NB4 (cell line): Measurements from ENCODE around the gene ADAM12.
A peak's percentile ranks its signal among the peaks of the same experiment; 100 is the strongest.
"Not testable (repeated sequence)": the region's sequence is repeated elsewhere in the genome, so short reads cannot be mapped to it uniquely, and the experiment has no call there.

Experiments
- DNase-seq: peaks from one replicate; pipeline ENCODE4 v3.0.0; 2010; ENCODE audit warnings: low read depth
- H3K4me3 ChIP-seq: one replicate; pipeline ENCODE4 v1.5.1; 2011; ENCODE audit warnings: mild to moderate bottlenecking, low read depth, low read length, moderate library complexity
- CTCF ChIP-seq: IDR thresholded peaks from one replicate; pipeline ENCODE4 v1.5.1; 2012; ENCODE audit warnings: low read depth, low read length
- MYC ChIP-seq: IDR thresholded peaks from 2 replicates; pipeline ENCODE4 v1.6.1; 2011; ENCODE audit warnings: low read depth, low read length
- POLR2A ChIP-seq: IDR thresholded peaks from 2 replicates; pipeline ENCODE4 v1.6.1; 2011; ENCODE audit warnings: mild to moderate bottlenecking; ENCODE audit not compliant: insufficient read length; ENCODE audit errors: extremely low read depth
- TF ChIP-seq, protein P1 (sequence below): IDR thresholded peaks from 2 replicates; pipeline ENCODE4 v1.6.1; 2011; ENCODE audit warnings: low read depth, low read length

Gene ADAM12

DNA sequence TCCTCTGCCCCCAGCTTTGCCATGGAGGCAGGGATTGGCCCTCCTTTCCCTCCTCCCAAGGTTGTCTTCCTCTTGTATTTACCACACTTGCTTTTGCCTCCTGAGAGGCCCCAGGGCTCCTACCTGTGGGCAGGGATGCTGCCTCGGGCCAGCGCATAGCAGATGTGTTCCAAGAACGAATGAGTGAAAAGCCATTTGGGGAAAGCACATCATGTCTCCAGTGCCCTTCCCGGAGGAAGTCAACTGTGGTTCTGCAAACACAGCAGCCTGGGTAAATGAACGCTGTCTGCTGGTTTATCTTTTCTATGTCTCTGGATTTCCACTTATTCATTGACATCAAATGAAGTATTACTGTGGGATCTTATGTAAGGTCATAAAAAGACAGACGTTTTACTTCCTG is 330.2 kb downstream of the ADAM12 start:
- TF ChIP-seq MYC, result no peak
- no peak for TF ChIP-seq CTCF
- TF ChIP-seq POLR2A, result no peak
- TF ChIP-seq, protein P1, sequence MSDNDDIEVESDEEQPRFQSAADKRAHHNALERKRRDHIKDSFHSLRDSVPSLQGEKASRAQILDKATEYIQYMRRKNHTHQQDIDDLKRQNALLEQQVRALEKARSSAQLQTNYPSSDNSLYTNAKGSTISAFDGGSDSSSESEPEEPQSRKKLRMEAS, result no peak
- DNase-seq, result no peak
- H3K4me3 ChIP-seq, result no peak overlapping the region

DNA sequence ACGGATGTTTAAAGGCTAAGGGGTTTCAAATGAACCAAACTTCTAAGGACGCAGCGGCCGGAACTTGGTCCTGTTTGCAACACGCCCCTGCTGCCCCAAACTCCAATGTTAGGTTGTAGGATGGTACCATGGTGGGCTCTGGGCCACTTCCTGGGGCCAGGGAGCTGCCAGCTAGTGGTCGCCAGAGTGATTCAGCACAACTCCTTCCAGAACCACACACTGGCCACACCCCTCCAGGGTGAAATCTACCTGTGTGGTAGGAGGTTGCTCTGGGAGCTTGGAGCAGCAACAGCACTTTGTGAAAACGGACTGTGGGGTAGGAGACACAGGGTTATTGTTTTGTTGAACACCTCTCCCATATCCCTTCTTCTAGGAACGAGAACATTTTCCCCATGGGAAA is 330.8 kb downstream of the ADAM12 start:
- no peak for DNase-seq
- TF ChIP-seq MYC, result no peak

DNA sequence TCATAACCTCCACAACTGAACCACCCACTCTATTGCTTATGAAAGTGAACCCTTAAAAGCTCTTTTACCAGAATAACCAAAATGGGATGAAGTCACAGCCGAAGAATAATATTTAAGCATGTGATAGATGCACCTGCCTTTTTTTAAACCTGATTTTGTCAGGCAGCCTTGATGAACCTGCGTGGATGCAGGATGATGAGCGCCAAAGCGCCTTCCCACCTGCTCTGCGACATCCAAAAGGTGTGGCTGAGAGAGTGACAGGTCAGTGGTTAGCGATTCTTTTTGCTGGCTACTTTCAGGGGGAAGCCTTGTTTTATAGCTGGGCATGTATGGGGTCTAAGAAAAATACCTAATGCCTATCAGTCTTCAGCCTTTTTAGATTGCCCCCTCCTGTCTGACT is 334.1 kb downstream of the ADAM12 start:
- H3K4me3 ChIP-seq, result no peak overlapping the region
- TF ChIP-seq, protein P1, result no peak
- DNase-seq, result no peak

More for the DNA sequence above, 330.8 kb downstream of the ADAM12 start:
- H3K4me3 ChIP-seq, result no peak overlapping the region

DNA sequence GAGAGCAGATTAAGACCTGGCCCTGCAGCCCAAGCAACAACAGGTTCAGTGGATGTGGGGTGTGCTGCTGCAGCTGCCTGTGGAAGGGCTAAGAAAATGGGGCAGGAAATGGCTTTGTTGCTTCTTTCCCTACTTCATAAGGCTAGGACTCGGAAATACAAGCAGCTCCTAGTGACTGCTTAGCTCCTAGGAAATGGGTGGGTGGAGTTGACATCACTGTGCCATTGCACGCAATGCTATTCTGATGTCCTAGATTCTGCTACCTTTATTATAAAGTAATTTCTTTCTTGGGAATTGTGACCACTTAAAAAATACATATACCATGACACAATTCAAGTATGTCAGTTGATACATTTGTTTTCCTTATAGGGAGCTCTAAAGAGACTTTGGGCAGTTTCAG is 336.1 kb downstream of the ADAM12 start:
- DNase-seq, result no peak
- H3K4me3 ChIP-seq, result no peak overlapping the region
- TF ChIP-seq POLR2A (no peak), MYC (no peak), CTCF (no peak)
- TF ChIP-seq, protein P1, result no peak

- peak; percentile 15 for DNase-seq
- no peak overlapping the region for H3K4me3 ChIP-seq
Measured at GRCh38 chr10:126049759-126050700, 338.2 kb downstream of the ADAM12 start.

GRCh38 chr10:126047749-126048148 is 340.5 kb downstream of the ADAM12 start:
- not testable (repeated sequence) for H3K4me3 ChIP-seq, DNase-seq

More at GRCh38 chr10:126049759-126050700, 338.2 kb downstream of the ADAM12 start:
- TF ChIP-seq POLR2A (no peak), MYC (no peak), CTCF (no peak)
- TF ChIP-seq, protein P1, result no peak

GRCh38 chr10:126046831-126047230 is 341.4 kb downstream of the ADAM12 start:
- no peak overlapping the region for H3K4me3 ChIP-seq
- DNase-seq, result no peak
- TF ChIP-seq MYC (no peak), CTCF (no peak), POLR2A (no peak)
- TF ChIP-seq, protein P1, result no peak
